HepG2 (cell line): ENCODE results near the gene CHRNA3. TPM values are rescaled to one million over a fixed set of nuclear protein-coding genes. Genes with fewer than 3 reads are reported as not detected.

ENCODE experiments used
- ATAC-seq: fragments of 200-7000 bp; cut with Tn5 transposase; 3 replicates; pipeline ENCODE4 v1.9.1; 2020; ENCODE audit warnings: mild to moderate bottlenecking, moderate library complexity
- BruUV-seq: library from RNA; stranded (reverse); fragments of 400-500 nt; replicated peaks from 2 replicates; lab custom pipeline; 2021; lab: Mats Ljungman, UMichigan
- CTCF ChIA-PET: fragments of 300-600 bp; formaldehyde crosslinking; extraction: SDS; loops from one replicate; lab custom pipeline; 2021; ENCODE audit warnings: low total read pairs, inconsistent platforms, low intra/inter-chr PET ratio; lab: Yijun Ruan, JAX
- POLR2A ChIA-PET: fragments of 350-600 bp; sonication (Branson Sonifier 250); formaldehyde crosslinking; loops from one replicate; lab custom pipeline; 2020; ENCODE audit warnings: antibody characterized with exemption, inconsistent platforms; lab: Yijun Ruan, JAX
- DNase-seq: peaks from one replicate; pipeline ENCODE4 v3.0.0-alpha.2; 2015; ENCODE audit warnings: low spot score
- FAIRE-seq: peaks from 3 replicates; lab custom pipeline; 2011; peaks lifted over from hg19 to GRCh38; lab: Jason Lieb, UNC
- H2AFZ ChIP-seq: one replicate; pipeline ENCODE4 v1.6.1; 2011; ENCODE audit warnings: low read length, inconsistent platforms
- H3K27ac ChIP-seq: fragments of 300-600 bp; 3 replicates; pipeline ENCODE4 v1.8.0; 2011; ENCODE audit warnings: mixed run types, mild to moderate bottlenecking, mixed read lengths, low read length, inconsistent platforms; ENCODE audit not compliant: insufficient read depth; ENCODE audit errors: extremely low read length
- H3K27me3 ChIP-seq, 2 experiments: fragments of 200-600 bp in 1 of 2; 2 replicates in 1 of 2; 3 replicates in 1 of 2; pipeline versions ENCODE4 v1.6.0 to v1.8.0; 2011; ENCODE audit warnings: low read length in 2 of 2, mild to moderate bottlenecking in 2 of 2, moderate library complexity in 2 of 2, inconsistent platforms in 1 of 2; ENCODE audit not compliant: insufficient read depth in 2 of 2, control insufficient read depth in 1 of 2
- H3K36me3 ChIP-seq, 2 experiments: fragments of 200-600 bp in 1 of 2; replicated peaks in 1 of 2; 2 replicates in 1 of 2; 3 replicates in 1 of 2; pipeline versions ENCODE4 v1.5.1 to v1.8.0; 2011; ENCODE audit warnings: low read length in 2 of 2, inconsistent platforms in 1 of 2; ENCODE audit not compliant: insufficient read depth in 2 of 2, control insufficient read depth in 1 of 2
- H3K4me1 ChIP-seq: 2 replicates; pipeline ENCODE4 v1.5.1; 2012; ENCODE audit warnings: low read length, inconsistent platforms; ENCODE audit not compliant: insufficient read depth
- H3K4me2 ChIP-seq: 2 replicates; pipeline ENCODE4 v1.6.0; 2011; ENCODE audit warnings: low read depth, low read length, inconsistent platforms
- H3K4me3 ChIP-seq, 3 experiments: fragments of 200-600 bp in 1 of 3; sonication (generic), shearing (Covaris generic) in 1 of 3; replicated peaks in 1 of 3; 2 replicates each; pipeline ENCODE4 v1.5.1; 2011 to 2016; ENCODE audit warnings: low read length in 3 of 3, inconsistent platforms in 2 of 3, low read depth in 2 of 3, mild to moderate bottlenecking in 2 of 3, control low read depth in 1 of 3, mixed read lengths in 1 of 3; ENCODE audit not compliant: insufficient read depth in 1 of 3
- H3K79me2 ChIP-seq: one replicate; pipeline ENCODE4 v1.6.1; 2011; ENCODE audit warnings: low read length, inconsistent platforms; ENCODE audit not compliant: insufficient read depth
- H3K9ac ChIP-seq: 2 replicates; pipeline ENCODE4 v1.6.0; 2011; ENCODE audit warnings: mild to moderate bottlenecking, low read depth, low read length, inconsistent platforms; ENCODE audit not compliant: insufficient read depth
- H3K9me3 ChIP-seq: 2 replicates; pipeline ENCODE4 v1.5.1; 2012; ENCODE audit warnings: mild to moderate bottlenecking, low read length
- H4K20me1 ChIP-seq: 2 replicates; pipeline ENCODE4 v1.6.0; 2011; ENCODE audit warnings: inconsistent platforms, mild to moderate bottlenecking, low read length, moderate library complexity; ENCODE audit not compliant: insufficient read depth
- EED ChIP-seq: sonication (generic); formaldehyde crosslinking; IDR thresholded peaks from 2 replicates; pipeline ENCODE4 v1.5.0; 2020; ENCODE audit warnings: mild to moderate bottlenecking, missing genetic modification reagents
- FOXA1 ChIP-seq, 2 experiments: fragments of 450-650 bp in 1 of 2; sonication (generic) in 1 of 2; formaldehyde crosslinking in 1 of 2; IDR thresholded peaks; 2 replicates each; pipeline versions ENCODE4 v1.4.0 to v1.6.1; 2016 to 2020; ENCODE audit warnings: missing genetic modification reagents in 1 of 2
- FOXA3 ChIP-seq: IDR thresholded peaks from 2 replicates; pipeline ENCODE4 v1.6.1; 2016; ENCODE audit warnings: missing genetic modification reagents, missing compliant biosample characterization
- FOXK1 ChIP-seq: sonication (generic); formaldehyde crosslinking; IDR thresholded peaks from 2 replicates; pipeline ENCODE4 v1.4.0; 2020; ENCODE audit warnings: low read depth, missing genetic modification reagents, borderline replicate concordance
- IRF2 ChIP-seq: IDR thresholded peaks from 2 replicates; pipeline ENCODE4 v1.6.1; 2018; ENCODE audit warnings: missing genetic modification reagents, missing compliant biosample characterization
- PRPF4 ChIP-seq: fragments of 200-400 bp; formaldehyde crosslinking; IDR thresholded peaks from 2 replicates; pipeline ENCODE4 v1.6.1; 2016; ENCODE audit warnings: low read length, low read depth; ENCODE audit not compliant: poor library complexity, severe bottlenecking
- SOX13 ChIP-seq, 3 experiments: fragments of 450-650 bp in 1 of 3; sonication (generic) in 1 of 3; formaldehyde crosslinking in 1 of 3; IDR thresholded peaks in 2 of 3; conservative IDR thresholded peaks in 1 of 3; 2 replicates each; pipeline versions ENCODE4 v1.5.0 to v1.6.1; 2016 to 2020; ENCODE audit warnings: antibody characterized with exemption in 1 of 3, mild to moderate bottlenecking in 1 of 3, missing compliant biosample characterization in 1 of 3, missing genetic modification reagents in 1 of 3, moderate library complexity in 1 of 3
- SOX6 ChIP-seq, 2 experiments: fragments of 450-650 bp in 1 of 2; sonication (generic) in 1 of 2; formaldehyde crosslinking in 1 of 2; IDR thresholded peaks; 2 replicates each; pipeline versions ENCODE4 v1.4.0 to v1.6.1; 2017 to 2020; ENCODE audit warnings: antibody characterized with exemption in 1 of 2, mild to moderate bottlenecking in 1 of 2, missing genetic modification reagents in 1 of 2
- ZFX ChIP-seq: sonication (generic); formaldehyde crosslinking; IDR thresholded peaks from 2 replicates; pipeline ENCODE4 v1.4.0; 2020; ENCODE audit warnings: mild to moderate bottlenecking, low read depth, missing genetic modification reagents, moderate library complexity
- WGBS: methylation state at CpG from one replicate; pipeline ENCODE4 v1.1.6; 2017; ENCODE audit warnings: low lambda C conversion rate; 5-methylcytosine and 5-hydroxymethylcytosine counted together
- in situ Hi-C: cut with HindIII; loops from 2 replicates; pipeline ENCODE4 v1.10.0; 2017; ENCODE audit warnings: low pct_unique_long_range_greater_than_20kb; ENCODE audit not compliant: extremely low pct_ligation_motif_present
- intact Hi-C: fragments of 100-400 bp; cut with micrococcal nuclease; formaldehyde crosslinking; loops from one replicate; pipeline ENCODE4 v1.10.0; 2022; ENCODE audit not compliant: unreplicated experiment
- polyA plus RNA-seq, 8 experiments: library from polyadenylated mRNA; depleted of rRNA in 3 of 8; stranded (reverse) in 7 of 8; unstranded in 1 of 8; fragments of >200 nt; fragmentation: Illumina TruSeq in 4 of 8; extraction: Trizol in 4 of 8; gene quantifications; 2 replicates each; pipeline versions ENCODE4 v1.2.1 to v1.2.3, GENCODE V29; 2011 to 2016; ENCODE audit warnings: low read depth in 4 of 8, missing spikeins in 1 of 8, mixed read lengths in 1 of 8; ENCODE audit not compliant: insufficient read depth in 1 of 8
- total RNA-seq, 5 experiments: library from RNA; depleted of rRNA; stranded (reverse); fragments of >200 nt; fragmentation: Illumina TruSeq; extraction: Trizol; gene quantifications; 2 replicates each; pipeline ENCODE4 v1.2.3, GENCODE V29; 2016; ENCODE audit warnings: low read depth in 1 of 5
- TF ChIP-seq, protein P1 (sequence below): sonication (generic); formaldehyde crosslinking; IDR thresholded peaks from 2 replicates; pipeline ENCODE4 v1.5.0; 2020; ENCODE audit warnings: mild to moderate bottlenecking, missing genetic modification reagents
- TF ChIP-seq, protein P2 (sequence below): sonication (generic); formaldehyde crosslinking; IDR thresholded peaks from 2 replicates; pipeline ENCODE4 v1.9.0; 2021; ENCODE audit warnings: missing genetic modification reagents, borderline replicate concordance

The CHRNA3 gene
- total and polyA plus RNA-seq, 2 of the 13 experiments (the other 11 are each of a cell fraction or from before 2014, with no cell fraction given), result not detected

DNA sequence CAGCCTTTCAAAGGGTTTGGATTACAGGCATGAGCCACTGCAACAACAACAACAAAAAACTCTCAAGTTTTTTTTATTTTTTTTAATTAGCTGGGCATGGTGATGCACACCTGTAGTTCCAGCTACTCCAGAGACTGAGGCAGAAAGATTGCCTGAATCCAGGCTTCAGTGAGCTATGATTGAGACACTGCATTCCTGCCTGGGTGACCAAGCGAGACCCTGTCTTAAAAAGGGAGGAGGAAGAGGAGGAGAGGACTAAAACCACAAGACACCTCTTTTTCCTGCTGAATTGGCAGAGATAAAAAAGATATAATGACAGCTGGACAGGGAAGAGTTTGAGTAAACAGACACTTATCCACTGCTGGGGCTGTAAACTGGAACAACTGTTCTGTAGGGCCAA is 42.9 kb upstream of the CHRNA3 start:
- intact Hi-C loops, result no loop called here

DNA sequence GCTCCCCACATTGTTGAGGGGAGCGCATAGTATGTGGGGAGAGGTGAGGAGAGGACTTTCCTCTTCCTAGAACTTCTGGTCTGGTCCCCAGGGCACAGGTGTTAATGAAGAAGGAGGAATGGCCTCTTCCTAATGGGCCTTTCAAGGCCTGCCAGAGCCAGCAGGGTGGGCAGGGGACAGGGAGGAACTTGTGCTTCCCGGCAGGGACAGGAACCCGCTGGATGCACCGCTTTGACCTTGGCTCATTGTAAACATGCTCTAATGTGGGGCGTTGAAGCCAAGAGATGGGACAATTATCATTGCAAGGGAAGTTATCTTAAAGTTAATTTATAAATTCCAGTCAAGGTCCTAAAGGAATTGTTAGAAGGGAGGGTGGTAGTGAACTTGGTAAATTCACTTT is 41.2 kb upstream of the CHRNA3 start:
- Histone ChIP-seq H3K79me2 (no peaks in the 10 kb centered on the region), H3K27ac (no peak overlapping the region), H3K9me3 (no peaks in the 10 kb centered on the region), H3K4me2 (no peak overlapping the region), H3K36me3 (no peaks in the 10 kb centered on the region), H3K27me3 (peaks cover 0 to 6% of the 10 kb centered on the region in 2 experiments; a peak in 1 of 5 replicates), H3K9ac (no peak overlapping the region), H3K4me3 (no peak overlapping the region), H4K20me1 (no peaks in the 10 kb centered on the region), H2AFZ (no peak overlapping the region), H3K4me1 (peaks cover 10% of the 10 kb centered on the region)
- ChIA-PET CTCF (no interaction called here), POLR2A (no interaction called here)
- no TSS peak for BruUV-seq
- DNase-seq, result no peak
- no peak for FAIRE-seq
- in situ Hi-C loops (no loop called here), intact Hi-C loops (no loop called here)
- 22% methylated on average over 5 of the region's 5 CpGs for WGBS
- peak; percentile 69; the same call in 2 of the 3 replicates for ATAC-seq
- TF ChIP-seq IRF2 (CRISPR knock-in tag), result no peak
- peak; percentile 35; the same call in 1 of the 2 replicates for TF ChIP-seq FOXK1 (CRISPR knock-in tag)
- no peak for TF ChIP-seq FOXA1 (IDR thresholded peaks at IDR 0.05)
- TF ChIP-seq FOXA1 (CRISPR knock-in tag; IDR thresholded peaks at IDR 0.05), result peak; percentile 31; the same call in 1 of the 2 replicates
- peak; percentile 73 for TF ChIP-seq FOXA3
- no peak for TF ChIP-seq SOX13 (IDR thresholded peaks at IDR 0.05)
- 0 out of 4 replicates have a peak, but pooled peaks of 1 of the 2 experiments have one; percentile 9 for TF ChIP-seq SOX13 (CRISPR knock-in tag; conservative IDR thresholded peaks at IDR 0.05 in 1 of 2, IDR thresholded peaks at IDR 0.05 in 1 of 2)
- TF ChIP-seq, protein P1, sequence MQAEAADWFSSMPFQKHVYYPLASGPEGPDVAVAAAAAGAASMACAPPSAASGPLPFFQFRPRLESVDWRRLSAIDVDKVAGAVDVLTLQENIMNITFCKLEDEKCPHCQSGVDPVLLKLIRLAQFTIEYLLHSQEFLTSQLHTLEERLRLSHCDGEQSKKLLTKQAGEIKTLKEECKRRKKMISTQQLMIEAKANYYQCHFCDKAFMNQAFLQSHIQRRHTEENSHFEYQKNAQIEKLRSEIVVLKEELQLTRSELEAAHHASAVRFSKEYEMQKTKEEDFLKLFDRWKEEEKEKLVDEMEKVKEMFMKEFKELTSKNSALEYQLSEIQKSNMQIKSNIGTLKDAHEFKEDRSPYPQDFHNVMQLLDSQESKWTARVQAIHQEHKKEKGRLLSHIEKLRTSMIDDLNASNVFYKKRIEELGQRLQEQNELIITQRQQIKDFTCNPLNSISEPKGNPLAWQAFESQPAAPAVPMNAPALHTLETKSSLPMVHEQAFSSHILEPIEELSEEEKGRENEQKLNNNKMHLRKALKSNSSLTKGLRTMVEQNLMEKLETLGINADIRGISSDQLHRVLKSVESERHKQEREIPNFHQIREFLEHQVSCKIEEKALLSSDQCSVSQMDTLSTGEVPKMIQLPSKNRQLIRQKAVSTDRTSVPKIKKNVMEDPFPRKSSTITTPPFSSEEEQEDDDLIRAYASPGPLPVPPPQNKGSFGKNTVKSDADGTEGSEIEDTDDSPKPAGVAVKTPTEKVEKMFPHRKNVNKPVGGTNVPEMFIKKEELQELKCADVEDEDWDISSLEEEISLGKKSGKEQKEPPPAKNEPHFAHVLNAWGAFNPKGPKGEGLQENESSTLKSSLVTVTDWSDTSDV (CRISPR knock-in tag), result no peak
- TF ChIP-seq, protein P2, sequence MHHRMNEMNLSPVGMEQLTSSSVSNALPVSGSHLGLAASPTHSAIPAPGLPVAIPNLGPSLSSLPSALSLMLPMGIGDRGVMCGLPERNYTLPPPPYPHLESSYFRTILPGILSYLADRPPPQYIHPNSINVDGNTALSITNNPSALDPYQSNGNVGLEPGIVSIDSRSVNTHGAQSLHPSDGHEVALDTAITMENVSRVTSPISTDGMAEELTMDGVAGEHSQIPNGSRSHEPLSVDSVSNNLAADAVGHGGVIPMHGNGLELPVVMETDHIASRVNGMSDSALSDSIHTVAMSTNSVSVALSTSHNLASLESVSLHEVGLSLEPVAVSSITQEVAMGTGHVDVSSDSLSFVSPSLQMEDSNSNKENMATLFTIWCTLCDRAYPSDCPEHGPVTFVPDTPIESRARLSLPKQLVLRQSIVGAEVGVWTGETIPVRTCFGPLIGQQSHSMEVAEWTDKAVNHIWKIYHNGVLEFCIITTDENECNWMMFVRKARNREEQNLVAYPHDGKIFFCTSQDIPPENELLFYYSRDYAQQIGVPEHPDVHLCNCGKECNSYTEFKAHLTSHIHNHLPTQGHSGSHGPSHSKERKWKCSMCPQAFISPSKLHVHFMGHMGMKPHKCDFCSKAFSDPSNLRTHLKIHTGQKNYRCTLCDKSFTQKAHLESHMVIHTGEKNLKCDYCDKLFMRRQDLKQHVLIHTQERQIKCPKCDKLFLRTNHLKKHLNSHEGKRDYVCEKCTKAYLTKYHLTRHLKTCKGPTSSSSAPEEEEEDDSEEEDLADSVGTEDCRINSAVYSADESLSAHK (CRISPR knock-in tag), result no peak
- TF ChIP-seq ZFX, result 0 out of 2 replicates have a peak, but pooled peaks have one; percentile 19

More for the DNA sequence above, 42.9 kb upstream of the CHRNA3 start:
- peaks cover 0 to 6% of the 10 kb centered on the region in 2 experiments; a peak in 1 of 5 replicates for H3K27me3 ChIP-seq
- no peak for FAIRE-seq
- no peak for ATAC-seq
- peaks cover 23% of the 10 kb centered on the region for H3K4me1 ChIP-seq
- H3K79me2 ChIP-seq, result no peaks in the 10 kb centered on the region
- TF ChIP-seq PRPF4 (no peak), SOX6 (IDR thresholded peaks at IDR 0.05) (no peak), SOX6 (CRISPR knock-in tag; IDR thresholded peaks at IDR 0.05) (no peak), EED (CRISPR knock-in tag) (no peak)
- TF ChIP-seq, all 625 proteins: peak for 0
- Histone ChIP-seq H3K4me2 (no peak overlapping the region), H2AFZ (no peak overlapping the region), H3K4me3 (no peak overlapping the region), H3K9ac (no peak overlapping the region), H3K9me3 (no peaks in the 10 kb centered on the region), H4K20me1 (no peaks in the 10 kb centered on the region), H3K36me3 (no peaks in the 10 kb centered on the region), H3K27ac (no peak overlapping the region)
- 0% methylated on average over 1 of the region's 1 CpG for WGBS
- in situ Hi-C loops, result no loop called here
- CTCF ChIA-PET, result no interaction called here
- DNase-seq, result no peak
- POLR2A ChIA-PET, result no interaction called here
- BruUV-seq, result no TSS peak
